HAP-1 (cell line): Measurements from ENCODE around the gene FOLR1.

Experiments
- DNase-seq, 2 experiments: peaks; one replicate each; pipeline ENCODE4 v3.0.0-alpha.2; 2016 to 2020; ENCODE audit warnings: low spot score in 2 of 2
- H3K27me3 ChIP-seq: fragments of 250-450 bp; sonication (Bioruptor Pico); 2 replicates; pipeline ENCODE4 v1.5.1; 2020; ENCODE audit warnings: low read depth, mild to moderate bottlenecking, moderate library complexity
- H3K36me3 ChIP-seq: fragments of 250-450 bp; sonication (Bioruptor Pico); replicated peaks from 2 replicates; pipeline ENCODE4 v1.5.1; 2020; ENCODE audit warnings: mild to moderate bottlenecking
- H3K4me1 ChIP-seq: fragments of 250-450 bp; sonication (Bioruptor Pico); 2 replicates; pipeline ENCODE4 v1.5.1; 2020; ENCODE audit warnings: mild to moderate bottlenecking
- H3K4me3 ChIP-seq: fragments of 250-450 bp; sonication (Bioruptor Pico); 2 replicates; pipeline ENCODE4 v1.5.1; 2020; ENCODE audit warnings: mild to moderate bottlenecking, moderate library complexity
- H3K9me3 ChIP-seq: fragments of 250-450 bp; sonication (Bioruptor Pico); 2 replicates; pipeline ENCODE4 v1.5.1; 2020; ENCODE audit warnings: mild to moderate bottlenecking, moderate library complexity
- in situ Hi-C: fragments of 300-500 bp; cut with MboI; formaldehyde crosslinking; loops from 3 replicates; pipeline ENCODE4 v1.14.3; 2020; ENCODE audit warnings: low sequenced_read_pairs, inconsistent platforms, mixed read lengths

Gene FOLR1

DNA sequence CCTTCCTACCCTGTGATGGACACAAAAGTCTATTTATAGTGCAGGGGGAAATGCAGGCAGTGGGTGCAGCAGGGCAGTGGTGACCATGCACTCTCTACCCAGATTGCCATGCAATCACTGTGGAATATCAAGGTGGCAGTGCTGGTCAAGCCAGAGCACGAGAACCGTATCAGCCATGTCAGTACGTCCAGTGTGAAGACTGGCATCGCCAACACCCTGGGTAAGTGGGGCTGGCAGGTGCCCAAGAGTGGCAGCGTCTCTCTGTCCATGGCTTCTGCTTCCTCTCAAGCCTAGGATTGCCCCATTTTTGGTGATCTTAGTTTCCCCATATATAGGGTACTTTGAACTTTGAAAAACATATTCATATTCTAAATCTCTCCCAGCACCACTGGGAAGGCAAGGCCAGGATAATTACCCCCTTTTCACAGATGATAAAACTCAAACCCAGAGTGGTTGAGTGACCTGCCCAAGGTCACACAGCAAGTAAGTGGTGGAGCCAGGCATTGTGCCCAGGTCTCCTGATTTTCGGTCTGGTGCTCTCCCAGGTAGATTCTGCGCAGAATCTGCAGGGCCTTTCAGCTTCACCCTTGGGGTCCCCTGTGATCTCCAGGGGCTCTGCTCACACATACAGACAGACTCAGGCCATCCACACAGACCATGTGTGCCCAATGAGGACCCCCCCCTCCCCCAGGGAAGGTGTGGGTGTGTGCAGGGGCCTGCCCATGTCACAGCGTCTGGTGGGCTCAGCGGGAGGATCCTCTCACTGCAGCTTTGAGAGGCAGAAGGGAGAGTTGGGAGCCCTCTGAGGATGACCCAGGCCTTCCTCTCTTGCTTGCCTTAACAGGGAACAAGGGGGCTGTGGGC lies 39.7 kb downstream of the FOLR1 start:
- Histone ChIP-seq H3K9me3 (no peaks in the 10 kb centered on the region), H3K4me1 (no peaks in the 10 kb centered on the region), H3K4me3 (no peak overlapping the region), H3K36me3 (peaks cover 96% of the 10 kb centered on the region), H3K27me3 (no peaks in the 10 kb centered on the region)
- in situ Hi-C loops, result no loop called here
- no peak for DNase-seq

DNA sequence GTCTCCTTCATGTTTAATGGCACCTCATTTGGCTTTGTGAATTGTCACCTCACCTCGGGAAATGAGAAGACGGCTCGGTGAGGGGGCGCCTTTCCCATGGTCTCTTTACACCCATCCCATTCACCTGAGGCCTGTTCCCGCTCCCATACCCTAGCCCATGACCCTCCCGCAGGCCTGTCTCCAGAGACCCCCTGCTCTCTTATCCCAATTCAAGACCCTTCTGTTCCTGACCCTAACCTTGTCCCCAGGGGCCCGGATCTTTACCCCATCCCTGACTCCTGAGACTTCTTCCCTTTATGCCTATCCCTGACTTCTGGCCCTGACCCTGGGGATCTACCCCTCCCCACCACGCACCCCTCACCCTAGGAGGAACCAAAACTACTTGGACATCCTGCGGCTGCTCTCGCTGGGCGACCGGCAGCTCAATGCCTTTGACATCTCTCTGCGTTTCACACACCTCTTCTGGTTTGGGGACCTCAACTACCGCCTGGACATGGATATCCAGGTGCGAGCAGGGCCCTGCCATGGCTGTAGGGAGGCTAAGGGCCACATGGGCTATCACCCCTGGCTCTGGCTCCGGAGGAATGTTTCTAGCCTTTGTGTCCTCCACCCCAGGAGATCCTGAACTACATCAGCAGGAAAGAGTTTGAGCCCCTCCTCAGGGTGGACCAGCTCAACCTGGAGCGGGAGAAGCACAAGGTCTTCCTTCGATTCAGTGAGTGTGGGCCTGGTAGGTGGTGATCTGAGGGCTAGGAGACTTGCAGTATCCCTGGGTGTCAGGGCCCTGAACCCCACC lies 40.5 kb downstream of the FOLR1 start:
- H3K4me3 ChIP-seq, result no peak overlapping the region
- in situ Hi-C loops, result no loop called here

DNA sequence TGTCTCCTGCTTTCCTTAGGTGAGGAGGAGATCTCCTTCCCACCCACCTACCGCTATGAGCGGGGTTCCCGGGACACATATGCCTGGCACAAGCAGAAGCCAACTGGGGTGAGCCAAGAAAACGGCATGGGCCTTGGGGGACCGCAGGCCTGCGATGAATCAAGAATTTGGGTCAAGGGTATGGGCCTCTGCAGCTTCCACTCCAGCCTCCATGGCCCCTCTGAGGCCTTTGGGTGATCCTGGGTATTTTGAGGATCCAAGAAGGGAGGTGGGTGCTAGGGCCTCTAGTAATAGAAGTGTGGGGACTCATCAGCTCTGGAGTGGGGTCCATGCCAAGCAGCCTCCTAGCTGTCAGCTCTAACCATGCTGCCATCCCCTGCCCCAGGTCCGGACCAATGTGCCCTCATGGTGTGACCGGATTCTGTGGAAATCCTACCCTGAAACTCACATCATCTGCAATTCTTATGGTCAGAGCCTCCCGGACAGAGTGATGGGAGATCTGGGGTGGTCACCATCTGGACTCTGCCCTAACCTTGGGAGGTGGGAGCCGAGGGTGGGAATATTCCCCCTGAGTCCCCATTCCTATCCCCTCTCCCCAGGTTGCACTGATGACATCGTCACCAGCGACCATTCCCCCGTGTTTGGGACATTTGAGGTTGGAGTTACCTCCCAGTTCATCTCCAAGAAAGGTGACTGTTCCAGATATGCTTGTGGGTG lies 41.3 kb downstream of the FOLR1 start:
- Histone ChIP-seq H3K4me3 (no peak overlapping the region), H3K4me1 (no peaks in the 10 kb centered on the region), H3K9me3 (no peaks in the 10 kb centered on the region), H3K36me3 (peaks cover 96% of the 10 kb centered on the region), H3K27me3 (no peaks in the 10 kb centered on the region)
- in situ Hi-C loops, result no loop called here
- no peak for DNase-seq

More for the DNA sequence above, 40.5 kb downstream of the FOLR1 start:
- Histone ChIP-seq H3K36me3 (peaks cover 96% of the 10 kb centered on the region), H3K4me1 (no peaks in the 10 kb centered on the region), H3K9me3 (no peaks in the 10 kb centered on the region), H3K27me3 (no peaks in the 10 kb centered on the region)
- DNase-seq, result no peak

DNA sequence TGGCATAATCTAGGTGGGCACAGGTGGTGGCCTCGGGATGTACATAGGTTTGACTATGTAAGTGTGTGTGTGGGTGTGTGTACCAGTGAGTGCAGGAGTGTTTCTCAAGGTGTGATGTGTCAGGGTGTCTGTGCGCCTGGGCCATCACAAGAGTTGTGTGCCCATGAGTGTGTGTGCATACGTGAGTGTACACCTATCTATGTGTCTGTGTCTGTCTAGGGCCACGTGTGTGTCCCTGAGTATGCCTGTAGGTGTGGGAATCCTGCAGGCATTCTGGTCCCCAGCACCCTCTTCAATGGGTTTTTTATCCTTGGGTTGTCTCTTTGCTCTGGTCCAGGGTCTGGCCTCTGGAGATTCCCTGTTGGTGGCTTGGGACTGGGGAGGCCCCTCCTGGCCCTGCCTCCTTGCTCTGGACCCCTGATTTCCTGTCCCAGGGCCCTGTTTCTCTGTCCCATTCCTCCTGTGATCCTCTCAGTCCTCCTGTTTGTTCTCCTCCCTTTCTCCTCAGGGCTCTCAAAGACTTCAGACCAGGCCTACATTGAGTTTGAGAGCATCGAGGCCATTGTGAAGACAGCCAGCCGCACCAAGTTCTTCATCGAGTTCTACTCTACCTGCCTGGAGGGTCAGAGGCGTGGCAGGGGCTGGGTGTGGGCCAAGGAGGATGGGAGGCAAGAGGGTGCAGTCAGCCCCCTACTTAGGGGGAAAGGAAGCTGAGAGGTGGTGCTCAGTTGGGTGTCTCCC lies 42.0 kb downstream of the FOLR1 start:
- H3K36me3 ChIP-seq, result peaks cover 92% of the 10 kb centered on the region
- H3K9me3 ChIP-seq, result no peaks in the 10 kb centered on the region
- in situ Hi-C loops, result no loop called here
- H3K27me3 ChIP-seq, result no peaks in the 10 kb centered on the region
- no peak for DNase-seq
- H3K4me1 ChIP-seq, result no peaks in the 10 kb centered on the region
- no peak overlapping the region for H3K4me3 ChIP-seq

DNA sequence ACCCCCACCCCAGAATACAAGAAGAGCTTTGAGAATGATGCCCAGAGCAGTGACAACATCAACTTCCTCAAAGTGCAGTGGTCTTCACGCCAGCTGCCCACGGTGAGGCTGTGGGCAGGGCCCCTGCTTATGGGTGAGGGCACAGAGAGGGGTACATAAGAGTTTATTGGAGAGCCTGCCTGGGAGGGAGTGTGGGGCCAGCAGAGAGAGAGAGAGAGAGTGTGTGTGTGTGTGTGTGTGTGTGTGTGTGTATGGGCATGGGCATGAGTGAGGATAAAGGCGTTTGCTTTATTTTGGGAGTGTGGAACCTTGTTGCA lies 42.5 kb downstream of the FOLR1 start:
- no peak for DNase-seq
- Histone ChIP-seq H3K27me3 (no peaks in the 10 kb centered on the region), H3K4me3 (no peak overlapping the region), H3K36me3 (peaks cover 87% of the 10 kb centered on the region), H3K9me3 (no peaks in the 10 kb centered on the region), H3K4me1 (peaks cover 1% of the 10 kb centered on the region; the same call in 1 of the 2 replicates)
- in situ Hi-C loops, result no loop called here

DNA sequence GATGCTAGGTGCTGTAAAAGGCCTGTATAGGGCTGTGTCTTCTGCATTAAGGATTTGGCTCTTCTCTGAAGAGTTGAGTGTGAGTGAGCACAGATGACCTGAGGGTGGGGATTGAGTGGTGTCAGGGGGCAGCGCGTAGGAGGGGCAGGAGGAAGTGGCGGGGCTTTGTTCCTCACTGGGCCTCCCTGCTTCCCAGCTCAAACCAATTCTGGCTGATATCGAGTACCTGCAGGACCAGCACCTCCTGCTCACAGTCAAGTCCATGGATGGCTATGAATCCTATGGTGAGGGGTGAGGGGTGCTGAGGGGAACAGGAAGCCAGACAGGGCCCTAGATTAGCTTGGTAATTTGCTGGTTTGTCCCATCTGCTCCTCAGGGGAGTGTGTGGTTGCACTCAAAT lies 43.0 kb downstream of the FOLR1 start:
- no peaks in the 10 kb centered on the region for H3K27me3 ChIP-seq
- in situ Hi-C loops, result no loop called here
- peaks cover 82% of the 10 kb centered on the region for H3K36me3 ChIP-seq
- DNase-seq, result no peak
- no peak overlapping the region for H3K4me3 ChIP-seq
- no peaks in the 10 kb centered on the region for H3K9me3 ChIP-seq
- H3K4me1 ChIP-seq, result peaks cover 3% of the 10 kb centered on the region; the same call in 1 of the 2 replicates

DNA sequence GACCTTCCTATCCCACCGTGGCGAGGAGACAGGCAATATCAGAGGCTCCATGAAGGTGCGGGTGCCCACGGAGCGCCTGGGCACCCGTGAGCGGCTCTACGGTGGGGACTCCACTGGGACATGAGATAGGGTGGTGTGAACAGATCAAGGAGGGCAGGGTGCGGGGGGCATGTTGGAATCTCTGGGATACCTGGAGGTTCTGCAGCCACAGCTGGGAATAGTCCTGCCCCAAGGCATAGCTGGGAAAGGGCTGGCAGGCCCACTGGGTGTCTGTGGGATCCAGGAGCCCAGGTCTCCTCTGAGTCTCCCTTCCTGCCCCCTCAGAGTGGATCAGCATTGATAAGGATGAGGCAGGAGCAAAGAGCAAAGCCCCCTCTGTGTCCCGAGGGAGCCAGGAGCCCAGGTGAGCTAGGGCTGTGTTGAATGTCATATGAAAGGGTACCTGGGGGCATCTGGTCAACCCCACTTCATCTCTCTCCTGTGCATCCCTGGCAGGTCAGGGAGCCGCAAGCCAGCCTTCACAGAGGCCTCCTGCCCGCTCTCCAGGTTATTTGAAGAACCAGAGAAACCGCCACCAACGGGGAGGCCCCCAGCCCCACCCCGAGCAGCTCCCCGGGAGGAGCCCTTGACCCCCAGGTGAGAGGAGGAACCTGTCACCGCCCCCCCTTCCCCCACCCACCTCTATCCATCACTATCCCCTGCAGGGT lies 43.6 kb downstream of the FOLR1 start:
- Histone ChIP-seq H3K36me3 (peaks cover 77% of the 10 kb centered on the region), H3K27me3 (no peaks in the 10 kb centered on the region), H3K4me1 (peaks cover 3% of the 10 kb centered on the region; the same call in 1 of the 2 replicates), H3K9me3 (no peaks in the 10 kb centered on the region), H3K4me3 (no peak overlapping the region)
- DNase-seq, result no peak
- in situ Hi-C loops, result no loop called here

DNA sequence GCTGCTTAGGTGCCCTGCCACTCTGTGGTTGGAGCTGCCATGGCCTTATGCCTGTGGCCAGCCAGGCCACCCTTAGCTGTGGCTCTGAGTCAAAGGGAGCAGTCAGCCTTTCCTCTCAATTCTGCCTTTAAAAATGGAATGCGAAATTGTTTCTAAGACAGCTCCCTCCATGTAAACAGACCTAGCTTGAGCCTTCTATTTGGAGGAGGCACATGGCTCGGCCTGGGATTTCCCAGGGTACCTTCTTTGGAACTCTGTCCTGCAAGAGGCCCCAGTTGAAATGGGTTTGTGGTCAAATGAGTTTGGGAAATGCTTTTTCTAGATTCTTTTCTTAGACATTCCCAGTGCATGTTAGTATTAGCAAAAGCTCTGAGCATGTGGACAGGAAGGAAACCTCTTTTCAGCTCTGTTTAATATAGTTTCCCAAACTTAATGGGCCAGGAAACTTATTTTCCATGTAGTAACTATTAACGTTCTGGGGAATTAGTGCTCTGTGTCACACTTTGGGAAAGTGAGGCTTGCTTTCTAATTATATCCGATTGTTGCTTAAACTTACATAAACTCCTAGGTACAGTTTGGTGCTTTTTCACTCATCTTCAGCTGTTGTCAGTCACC lies 44.2 kb downstream of the FOLR1 start:
- DNase-seq, result no peak
- Histone ChIP-seq H3K27me3 (no peaks in the 10 kb centered on the region), H3K9me3 (no peaks in the 10 kb centered on the region), H3K4me3 (no peak overlapping the region), H3K4me1 (peaks cover 3% of the 10 kb centered on the region; the same call in 1 of the 2 replicates), H3K36me3 (peaks cover 70% of the 10 kb centered on the region)
- in situ Hi-C loops, result no loop called here

DNA sequence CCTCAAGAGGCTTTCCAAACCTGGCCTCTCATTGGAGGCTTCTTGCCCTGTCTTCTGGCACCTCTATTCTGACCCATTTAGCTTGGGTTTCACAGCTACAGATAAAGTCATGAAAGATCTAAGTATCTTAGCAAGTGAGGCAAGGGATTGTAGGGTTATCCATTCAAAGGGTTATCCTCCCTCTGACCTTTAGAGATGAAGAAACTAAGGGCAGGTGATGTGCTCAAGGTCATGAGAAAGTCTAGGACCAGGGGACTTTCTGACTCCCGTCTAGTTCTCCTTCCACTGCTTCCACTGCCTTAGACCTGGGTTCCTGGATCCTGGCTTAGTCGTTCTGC lies 44.8 kb downstream of the FOLR1 start:
- Histone ChIP-seq H3K27me3 (no peaks in the 10 kb centered on the region), H3K36me3 (peaks cover 64% of the 10 kb centered on the region), H3K9me3 (no peaks in the 10 kb centered on the region), H3K4me1 (peaks cover 3% of the 10 kb centered on the region; the same call in 1 of the 2 replicates), H3K4me3 (no peak overlapping the region)
- in situ Hi-C loops, result no loop called here
- DNase-seq, result no peak

GRCh38 chr11:72237112-72237931 lies 45.4 kb downstream of the FOLR1 start:
- H3K4me3 ChIP-seq, result no peak overlapping the region
- no peaks in the 10 kb centered on the region for H3K27me3 ChIP-seq
- H3K9me3 ChIP-seq, result no peaks in the 10 kb centered on the region
- peaks cover 58% of the 10 kb centered on the region for H3K36me3 ChIP-seq
- DNase-seq, result no peak
- peaks cover 3% of the 10 kb centered on the region; the same call in 1 of the 2 replicates for H3K4me1 ChIP-seq
- in situ Hi-C loops, result no loop called here

GRCh38 chr11:72238040-72238450 lies 46.1 kb downstream of the FOLR1 start:
- peak; percentile 43 to 77 for DNase-seq
- H3K4me3 ChIP-seq, result no peak overlapping the region
- no peaks in the 10 kb centered on the region for H3K27me3 ChIP-seq
- in situ Hi-C loops, result no loop called here
- peaks cover 51% of the 10 kb centered on the region for H3K36me3 ChIP-seq
- H3K9me3 ChIP-seq, result no peaks in the 10 kb centered on the region
- peaks cover 3% of the 10 kb centered on the region; the same call in 1 of the 2 replicates for H3K4me1 ChIP-seq
